Left kidney (tissue), 2 donors: ENCODE data around the gene COG3. TPM values are rescaled to one million over a fixed set of nuclear protein-coding genes. Genes with fewer than 3 reads are reported as not detected.

ENCODE experiments used
- DNase-seq: peaks from one replicate; pipeline ENCODE4 v3.0.0-alpha.2; 2013
- polyA plus RNA-seq: library from polyadenylated mRNA; unstranded; fragments of 120-200 nt; gene quantifications from one replicate; pipeline ENCODE4 v1.2.1, GENCODE V29; 2013; ENCODE audit not compliant: insufficient read length

The COG3 gene
- polyA plus RNA-seq, 1 donor, result 39.5 TPM

GRCh38 chr13:45500492-45501174 is 35.9 kb downstream of the COG3 start:
- no peak for DNase-seq

- no peak for DNase-seq
Measured at GRCh38 chr13:45501175-45501526, 36.4 kb downstream of the COG3 start.

GRCh38 chr13:45503658-45504057 is 38.9 kb downstream of the COG3 start:
- no peak for DNase-seq

- no peak for DNase-seq
Measured at GRCh38 chr13:45506811-45507210, 42.1 kb downstream of the COG3 start.

GRCh38 chr13:45508776-45509175 is 44.0 kb downstream of the COG3 start:
- peak; percentile 5 for DNase-seq

GRCh38 chr13:45510672-45511071 is 45.9 kb downstream of the COG3 start:
- no peak for DNase-seq

- DNase-seq, result peak; percentile 79
Measured at GRCh38 chr13:45511310-45512097, 46.8 kb downstream of the COG3 start.

GRCh38 chr13:45512098-45512496 is 47.4 kb downstream of the COG3 start:
- DNase-seq, result no peak

GRCh38 chr13:45516757-45517156 is 52.0 kb downstream of the COG3 start:
- no peak for DNase-seq

- DNase-seq, result no peak
Measured at GRCh38 chr13:45518525-45519245, 53.9 kb downstream of the COG3 start.

GRCh38 chr13:45519493-45519892 is 54.8 kb downstream of the COG3 start:
- DNase-seq, result no peak

- DNase-seq, result no peak
Measured at GRCh38 chr13:45521297-45521696, 56.6 kb downstream of the COG3 start.

- no peak for DNase-seq
Measured at GRCh38 chr13:45522571-45522970, 57.8 kb downstream of the COG3 start.

GRCh38 chr13:45527699-45528462 is 63.1 kb downstream of the COG3 start:
- DNase-seq, result no peak

- no peak for DNase-seq
Measured at GRCh38 chr13:45529758-45530157, 65.0 kb downstream of the COG3 start.

GRCh38 chr13:45534604-45535003 is 69.9 kb downstream of the COG3 start:
- DNase-seq, result no peak

GRCh38 chr13:45536224-45536623 is 71.5 kb downstream of the COG3 start:
- DNase-seq, result no peak

GRCh38 chr13:45537516-45537915 is 72.8 kb downstream of the COG3 start:
- DNase-seq, result no peak

GRCh38 chr13:45538382-45538781 is 73.6 kb downstream of the COG3 start:
- no peak for DNase-seq

GRCh38 chr13:45540195-45540594 is 75.5 kb downstream of the COG3 start:
- DNase-seq, result no peak

- DNase-seq, result no peak
Measured at GRCh38 chr13:45540864-45541263, 76.1 kb downstream of the COG3 start.

- DNase-seq, result no peak
Measured at GRCh38 chr13:45541806-45542205, 77.1 kb downstream of the COG3 start.
